ENCODE measurements around the gene MPP2. TPM values are rescaled to one million over a fixed set of nuclear protein-coding genes. Genes with fewer than 3 reads are reported as not detected.
A peak's percentile ranks its signal among the peaks of the same experiment; 100 is the strongest.

The MPP2 gene
- total RNA-seq, 1 experiment from 2014 or later = 4.8 TPM

DNA sequence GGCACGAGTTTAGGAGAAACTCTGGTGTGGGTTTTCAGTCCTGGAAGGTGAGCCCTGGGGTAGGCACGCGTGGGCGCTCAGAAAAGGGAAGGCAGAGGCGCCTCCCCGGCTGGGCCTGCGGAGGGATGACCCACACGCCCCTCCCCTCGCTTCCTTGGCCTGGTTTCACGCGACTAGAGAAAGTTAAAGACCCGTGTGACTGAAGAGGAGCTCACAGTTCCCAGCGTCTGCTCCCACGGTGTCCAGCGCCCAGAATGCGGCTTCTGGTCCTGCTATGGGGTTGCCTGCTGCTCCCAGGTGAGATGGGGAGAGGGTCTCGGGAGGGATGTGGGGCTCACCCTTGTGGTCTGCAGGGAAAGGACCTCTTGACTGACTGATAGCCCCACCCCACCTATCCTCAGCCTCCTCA, 60.4 kb downstream of the MPP2 start, which contains the start of gene CD300LG:
Gene CD300LG, plus strand, starts transcription at position 214 of the 409 bp plus-strand sequence. Its CDS starts 41 bp downstream, at position 255.
- no peak for DNase-seq (ENCODE audit: low spot score)

DNA sequence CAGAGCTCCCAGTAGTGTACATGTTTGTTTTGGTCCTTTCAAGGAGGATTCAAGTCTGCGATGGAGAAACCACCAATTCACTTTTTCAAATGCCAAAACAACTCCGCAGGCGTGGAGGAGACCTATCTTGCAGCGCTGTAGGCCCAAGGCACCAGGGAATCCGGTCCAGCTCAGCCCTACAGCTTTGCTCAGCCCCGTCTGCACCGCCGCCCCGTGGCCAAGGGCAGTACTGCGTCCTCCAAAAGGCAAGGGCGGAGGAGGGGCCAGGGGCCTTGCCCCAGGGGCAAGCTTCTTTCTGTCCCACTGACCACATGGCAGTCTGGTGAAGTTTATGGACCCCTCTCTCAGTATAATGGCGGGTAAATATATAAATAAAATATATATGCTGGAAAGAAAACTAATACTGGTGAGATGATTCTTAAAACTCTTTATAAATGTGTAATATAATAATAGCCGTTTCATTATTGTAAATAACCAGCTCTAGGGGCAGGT, 61.1 kb downstream of the MPP2 start:
- peak; percentile 69 for DNase-seq (ENCODE audit: low spot score)

- DNase-seq (ENCODE audit: low spot score) = no peak
Observed at GRCh38 chr17:43845766-43846165, 61.6 kb downstream of the MPP2 start.

DNA sequence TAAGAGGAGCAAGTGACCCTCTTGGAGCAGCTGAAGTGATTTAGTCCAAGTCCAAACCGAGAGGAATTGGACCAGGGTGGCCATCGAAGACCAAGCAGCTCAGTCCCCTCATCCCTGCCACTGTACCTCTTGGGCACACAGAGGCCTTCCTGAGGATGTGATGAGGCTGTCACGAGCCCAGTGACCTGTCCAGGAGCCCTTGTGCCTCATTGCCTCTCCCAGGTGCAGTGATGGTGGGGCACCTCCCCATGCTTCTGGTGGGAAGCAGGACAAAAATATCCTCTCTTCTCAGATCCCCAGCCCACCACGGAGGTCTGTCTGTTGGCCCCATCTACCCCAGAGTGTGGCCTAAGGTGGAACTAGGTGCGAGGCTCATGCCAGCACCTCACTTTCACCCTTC, 63.1 kb downstream of the MPP2 start:
- no peak for DNase-seq (ENCODE audit: low spot score)

- no peak for DNase-seq (ENCODE audit: low spot score)
Observed at GRCh38 chr17:43842975-43843325, 64.4 kb downstream of the MPP2 start.

GRCh38 chr17:43842091-43842974, 65.0 kb downstream of the MPP2 start:
- peak; percentile 81 for DNase-seq (ENCODE audit: low spot score)

GRCh38 chr17:43841282-43841681, 66.1 kb downstream of the MPP2 start:
- no peak for DNase-seq (ENCODE audit: low spot score)

DNA sequence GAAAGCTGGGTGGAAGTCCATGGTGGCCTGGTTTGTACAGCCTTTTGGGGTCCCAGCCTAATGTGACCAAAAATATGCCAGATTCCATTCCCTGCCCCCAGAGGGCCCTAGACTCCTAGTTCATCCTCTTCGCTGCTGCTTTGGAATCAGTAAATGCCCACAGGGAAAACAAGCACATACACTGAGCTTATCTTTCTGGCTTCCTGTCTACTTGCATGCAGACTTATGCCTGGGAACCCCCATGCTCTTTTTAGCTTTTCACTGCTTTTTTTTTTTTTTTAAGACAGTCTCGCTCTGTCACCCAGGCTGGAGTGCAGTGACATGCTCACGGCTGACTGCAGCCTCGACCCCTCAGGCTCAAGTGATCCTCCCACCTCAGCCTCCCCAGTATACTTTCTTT, 66.5 kb downstream of the MPP2 start:
- DNase-seq (ENCODE audit: low spot score) = peak; percentile 45

GRCh38 chr17:43839670-43840108, 67.6 kb downstream of the MPP2 start:
- DNase-seq (ENCODE audit: low spot score) = peak; percentile 50

DNA sequence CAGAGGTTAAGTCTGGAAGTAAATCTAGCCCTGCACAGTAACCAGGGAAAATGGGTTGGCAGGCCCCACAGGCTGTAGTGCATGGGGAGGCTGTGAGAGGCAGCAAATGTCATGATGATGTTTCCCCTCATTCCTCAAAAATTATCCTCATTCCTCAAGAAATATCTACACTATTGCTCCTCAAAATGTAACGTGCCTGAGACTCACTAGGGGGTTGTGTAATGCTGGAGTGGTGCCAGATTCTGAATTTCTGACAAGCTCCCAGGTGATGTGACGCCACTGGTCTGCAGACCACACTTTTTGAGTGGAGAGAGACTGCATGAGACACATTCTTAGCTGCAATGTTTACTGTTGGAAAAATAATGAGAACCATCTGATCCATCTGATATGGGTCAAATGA, 73.2 kb downstream of the MPP2 start:
- DNase-seq (ENCODE audit: low spot score) = no peak

GRCh38 chr17:43832976-43833829, 74.1 kb downstream of the MPP2 start, which contains the start of gene MPP3:
MPP3 (minus strand) TSS chr17:43833146; CDS start chr17:43831906, 1,240 bp downstream.
- DNase-seq (ENCODE audit: low spot score) = peak; percentile 53

DNA sequence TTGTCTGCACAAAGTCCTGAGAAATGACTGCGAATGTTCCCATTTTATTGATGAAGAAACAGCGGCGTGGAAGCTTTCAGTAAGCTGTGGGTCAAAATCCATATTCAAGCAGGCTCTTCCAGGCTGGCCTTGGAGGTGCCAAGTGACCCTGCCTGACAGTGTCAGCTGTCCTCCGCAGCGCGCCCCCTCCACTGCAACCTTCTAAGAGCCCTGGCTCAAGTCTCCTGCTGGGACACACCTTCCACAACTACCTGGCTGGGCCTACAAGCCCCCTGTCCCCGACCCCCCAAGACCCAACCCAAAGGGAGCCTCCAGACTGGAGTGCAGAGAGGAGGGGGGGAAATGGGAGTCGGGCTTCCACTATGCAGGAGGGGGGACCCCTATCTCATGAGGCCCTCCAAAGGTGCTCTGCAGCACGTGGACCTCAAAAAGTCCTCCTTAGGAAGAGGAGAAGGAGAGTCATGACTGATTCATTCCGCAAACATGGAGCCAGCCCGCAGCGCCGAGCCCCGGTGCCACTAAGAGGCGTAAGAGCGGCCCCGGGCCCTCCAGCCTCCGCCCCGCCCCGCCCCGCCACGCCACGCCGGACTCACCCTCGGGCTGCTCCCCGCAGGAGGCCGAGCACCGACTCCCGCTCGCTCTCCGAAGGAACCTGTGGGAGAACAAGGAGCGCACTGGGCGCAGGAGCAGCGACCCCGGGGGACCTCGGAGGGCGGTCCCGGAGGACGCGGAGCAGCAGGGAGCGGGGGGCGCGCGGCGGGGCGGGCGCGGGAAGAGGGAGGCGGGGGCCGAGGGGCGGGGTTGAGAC, 75.0 kb downstream of the MPP2 start:
- DNase-seq (ENCODE audit: low spot score) = peak; percentile 57

DNA sequence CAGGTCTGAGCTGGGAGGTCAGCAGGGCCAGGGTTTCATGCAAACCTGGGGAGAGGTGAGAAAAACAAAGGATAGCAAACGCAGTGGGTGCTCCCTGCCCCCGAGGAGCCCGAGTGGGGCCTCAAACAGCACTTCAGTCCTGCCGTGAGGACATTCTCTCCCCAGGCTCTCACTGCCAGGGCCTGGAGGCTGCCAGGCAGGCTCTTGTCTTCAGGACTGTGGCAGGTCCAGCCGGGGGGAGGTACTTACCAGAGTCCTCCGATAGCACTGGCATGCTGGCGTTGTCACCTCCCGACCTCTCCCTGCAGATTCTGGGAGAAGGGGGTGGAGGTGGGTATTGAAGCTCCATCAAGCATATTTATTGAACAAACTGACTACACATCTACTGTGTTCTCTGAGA, 75.7 kb downstream of the MPP2 start:
- DNase-seq (ENCODE audit: low spot score) = no peak

DNA sequence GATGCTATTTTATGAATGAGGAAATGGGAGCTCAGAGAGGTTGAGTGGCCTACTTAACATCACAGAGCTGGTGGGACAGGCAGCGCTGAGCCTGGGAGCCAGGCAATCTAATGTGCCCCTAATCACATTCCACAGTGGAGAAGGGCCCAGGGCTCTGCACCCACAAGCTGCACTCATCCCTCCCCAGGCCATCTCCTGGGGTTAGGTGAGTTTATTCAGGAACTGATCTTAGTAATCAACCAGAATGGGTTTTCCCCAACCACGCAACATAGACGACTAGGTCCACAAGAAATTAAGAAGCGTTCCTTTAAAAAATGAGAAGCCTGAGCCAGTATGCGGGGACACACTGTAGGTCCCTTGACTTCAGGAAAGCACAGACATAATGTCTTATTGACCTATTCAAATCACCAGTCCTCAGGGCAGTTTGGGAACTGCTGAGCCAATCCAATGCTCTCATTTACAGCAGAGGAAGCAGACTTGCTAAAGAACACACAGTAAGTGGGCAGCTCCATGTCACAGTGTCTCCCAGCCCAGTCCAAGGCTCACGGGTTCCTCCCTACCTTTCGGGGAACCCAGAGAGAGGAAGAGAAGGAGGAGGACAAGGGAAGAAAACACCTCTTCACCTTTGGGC, 76.7 kb downstream of the MPP2 start:
- DNase-seq (ENCODE audit: low spot score) = no peak

DNA sequence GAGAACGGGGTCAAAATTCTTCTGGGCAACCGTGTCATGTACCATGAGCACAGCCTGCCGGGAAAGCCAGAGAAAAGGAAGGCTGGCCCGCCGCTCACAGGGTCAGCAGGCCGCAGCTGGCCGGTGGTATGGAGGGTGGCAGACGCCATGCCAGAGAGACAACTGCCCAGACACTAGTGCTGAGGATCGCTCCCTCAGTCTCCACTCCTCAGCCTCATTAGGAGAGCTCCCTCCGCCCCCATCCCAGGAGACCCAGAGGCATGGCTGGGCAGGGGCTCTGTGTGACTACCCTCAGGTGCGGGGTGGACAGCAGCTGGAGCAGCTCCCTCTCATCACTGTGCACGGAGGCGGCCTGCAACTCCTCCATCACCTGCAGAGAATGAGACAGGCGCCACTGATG, 77.6 kb downstream of the MPP2 start:
- no peak for DNase-seq (ENCODE audit: low spot score)

DNA sequence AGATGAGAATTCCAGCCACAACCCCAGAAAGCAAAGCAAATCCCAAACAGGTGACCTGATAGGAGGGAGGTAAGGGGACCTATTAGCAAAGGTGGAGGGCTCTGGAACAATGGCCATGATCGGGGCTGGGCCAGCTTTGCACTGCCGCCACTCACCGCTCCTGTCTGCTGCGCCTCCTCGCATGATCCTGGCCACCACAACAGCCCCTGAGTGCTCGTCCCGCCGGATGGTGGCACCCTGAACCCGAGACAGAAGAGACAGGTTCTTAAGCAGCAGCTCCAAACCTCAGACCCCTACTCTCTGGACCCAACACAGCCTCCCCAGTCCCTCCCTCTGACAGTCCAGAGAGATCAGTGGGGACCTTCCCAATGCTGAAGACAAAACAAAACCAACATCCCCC, 79.7 kb downstream of the MPP2 start:
- DNase-seq (ENCODE audit: low spot score) = no peak

GRCh38 chr17:43826206-43826605, 81.1 kb downstream of the MPP2 start:
- DNase-seq (ENCODE audit: low spot score) = no peak

GRCh38 chr17:43825567-43825966, 81.8 kb downstream of the MPP2 start:
- no peak for DNase-seq (ENCODE audit: low spot score)

All from A172 (cell line).